ENCODE results near the gene SH3PXD2A.

The SH3PXD2A gene

GRCh38 chr10:103622286-103622685 lies 233.1 kb downstream of the SH3PXD2A start (continued):
- TF ChIP-seq PBX3 (CRISPR knock-in tag; IDR thresholded peaks at IDR 0.05) (no peak), IKZF3 (tag by site-specific recombination; IDR thresholded peaks at IDR 0.05) (no peak), ZNF404 (tag by site-specific recombination; IDR thresholded peaks at IDR 0.05) (no peak), PATZ1 (tag by site-specific recombination; IDR thresholded peaks at IDR 0.05) (no peak), ZNF23 (tag by site-specific recombination; IDR thresholded peaks at IDR 0.05; ENCODE audit: borderline replicate concordance) (no peak), MZF1 (tag by site-specific recombination; IDR thresholded peaks at IDR 0.05; ENCODE audit: borderline replicate concordance) (no peak), ZNF16 (tag by site-specific recombination; IDR thresholded peaks at IDR 0.05; ENCODE audit: low read depth) (no peak), ZFHX2 (tag by site-specific recombination; conservative IDR thresholded peaks at IDR 0.05) (no peak), ZNF623 (tag by site-specific recombination; IDR thresholded peaks at IDR 0.05) (no peak), ZNF561 (tag by site-specific recombination; IDR thresholded peaks at IDR 0.05; ENCODE audit: borderline replicate concordance) (no peak)

GRCh38 chr10:103621783-103622125 lies 233.6 kb downstream of the SH3PXD2A start:
- CTCF ChIA-PET, result interaction anchor here (0.6 to 1.1 kb wide), 4 partner anchors 18 to 64 kb away, joined by 3 to 5 read pairs (median 4); no protein-coding TSS in a partner anchor
- Histone ChIP-seq H3K4me3 (ENCODE audit: low read depth, low read length) (no peak overlapping the region), H3K9me3 (ENCODE audit: control insufficient read depth, insufficient read depth, low read depth, low read length) (no peaks in the 10 kb centered on the region), H3K27ac (ENCODE audit: extremely low read depth, low read depth, low read length) (no peak overlapping the region), H3K36me3 (ENCODE audit: control insufficient read depth in 2 of 2, insufficient read depth in 1 of 2, low read length in 2 of 2) (peaks cover 0 to 95% of the 10 kb centered on the region in 2 experiments; a peak in 1 of 3 replicates), H3K4me1 (ENCODE audit: control insufficient read depth, insufficient read depth, low read length) (no peaks in the 10 kb centered on the region)
- TF ChIP-seq ZNF404 (tag by site-specific recombination; IDR thresholded peaks at IDR 0.05) (no peak), INSM2 (tag by site-specific recombination; IDR thresholded peaks at IDR 0.05) (no peak), ZNF692 (tag by site-specific recombination; IDR thresholded peaks at IDR 0.05) (no peak), ZNF555 (tag by site-specific recombination; conservative IDR thresholded peaks at IDR 0.05) (no peak), ZNF280C (tag by site-specific recombination; IDR thresholded peaks at IDR 0.05) (no peak), ZNF664 (tag by site-specific recombination; IDR thresholded peaks at IDR 0.05) (no peak), PRDM1 (tag by site-specific recombination; IDR thresholded peaks at IDR 0.05) (no peak), KLF17 (tag by site-specific recombination; IDR thresholded peaks at IDR 0.05) (no peak), ZNF791 (tag by site-specific recombination; IDR thresholded peaks at IDR 0.05) (no peak), SP7 (tag by site-specific recombination; IDR thresholded peaks at IDR 0.05) (no peak), HOXA7 (CRISPR knock-in tag; IDR thresholded peaks at IDR 0.05; ENCODE audit: borderline replicate concordance) (no peak), ZNF658 (tag by site-specific recombination; IDR thresholded peaks at IDR 0.05) (no peak), HOXD13 (CRISPR knock-in tag; IDR thresholded peaks at IDR 0.05; ENCODE audit: borderline replicate concordance) (no peak), ZNF596 (tag by site-specific recombination; IDR thresholded peaks at IDR 0.05) (no peak), YY2 (tag by site-specific recombination; IDR thresholded peaks at IDR 0.05) (no peak), ZBTB26 (tag by site-specific recombination; optimal IDR thresholded peaks at IDR 0.05) (no peak), TRIM28 (IDR thresholded peaks at IDR 0.05; ENCODE audit: borderline replicate concordance, low read length) (no peak)
- POLR2A ChIA-PET, result no interaction called here
